Keratinocyte (primary cell): ENCODE measurements around the gene LAMA3. TPM values are rescaled to one million over a fixed set of nuclear protein-coding genes. Genes with fewer than 3 reads are reported as not detected.

Experiments used
- DNase-seq: peaks from one replicate; pipeline ENCODE4 v3.0.0-alpha.2; 2011; ENCODE audit warnings: low read depth, missing footprints, low spot score
- FAIRE-seq: peaks from 2 replicates; lab custom pipeline; 2011; peaks lifted over from hg19 to GRCh38; lab: Jason Lieb, UNC
- H2AFZ ChIP-seq: 2 replicates; pipeline ENCODE4 v1.6.0; 2012; ENCODE audit warnings: low read length, control low read depth, inconsistent platforms; ENCODE audit not compliant: control insufficient read depth
- H3K27ac ChIP-seq: 2 replicates; pipeline ENCODE4 v1.5.1; 2011; ENCODE audit warnings: low read length; ENCODE audit not compliant: control insufficient read depth, insufficient read depth
- H3K27me3 ChIP-seq: 3 replicates; pipeline ENCODE4 v1.6.0; 2011; ENCODE audit warnings: low read length; ENCODE audit not compliant: control insufficient read depth, insufficient read depth; ENCODE audit errors: extremely low read depth
- H3K36me3 ChIP-seq, 2 experiments: 2 replicates in 1 of 2; 3 replicates in 1 of 2; pipeline ENCODE4 v1.5.1; 2011; ENCODE audit warnings: low read length in 2 of 2, mild to moderate bottlenecking in 1 of 2; ENCODE audit not compliant: control insufficient read depth in 2 of 2, insufficient read depth in 2 of 2; ENCODE audit errors: extremely low read depth in 1 of 2
- H3K4me1 ChIP-seq: 3 replicates; pipeline ENCODE4 v1.5.1; 2011; ENCODE audit warnings: low read length; ENCODE audit not compliant: control insufficient read depth, insufficient read depth; ENCODE audit errors: extremely low read depth
- H3K4me2 ChIP-seq: 3 replicates; pipeline ENCODE4 v1.6.0; 2011; ENCODE audit warnings: low read depth, low read length; ENCODE audit not compliant: control insufficient read depth, insufficient read depth; ENCODE audit errors: extremely low read depth
- H3K4me3 ChIP-seq, 3 experiments: fragments of 200-600 bp in 1 of 3; sonication (generic) in 1 of 3; 2 replicates in 2 of 3; 3 replicates in 1 of 3; pipeline ENCODE4 v1.5.1; 2011 to 2016; ENCODE audit warnings: low read length in 3 of 3, mild to moderate bottlenecking in 3 of 3, control low read depth in 2 of 3, inconsistent platforms in 1 of 3, low read depth in 1 of 3, mixed read lengths in 1 of 3, mixed run types in 1 of 3, moderate library complexity in 1 of 3; ENCODE audit not compliant: control insufficient read depth in 2 of 3, insufficient read depth in 2 of 3; ENCODE audit errors: extremely low read depth in 1 of 3
- H3K79me2 ChIP-seq: 2 replicates; pipeline ENCODE4 v1.6.0; 2012; ENCODE audit warnings: low read length; ENCODE audit not compliant: control insufficient read depth, insufficient read depth
- H3K9ac ChIP-seq: 3 replicates; pipeline ENCODE4 v1.6.0; 2011; ENCODE audit warnings: low read length; ENCODE audit not compliant: control insufficient read depth, insufficient read depth; ENCODE audit errors: extremely low read depth
- H3K9me1 ChIP-seq: 3 replicates; pipeline ENCODE4 v1.6.0; 2011; ENCODE audit warnings: low read length; ENCODE audit not compliant: control insufficient read depth, insufficient read depth; ENCODE audit errors: extremely low read depth
- H3K9me3 ChIP-seq: 2 replicates; pipeline ENCODE4 v1.5.1; 2012; ENCODE audit warnings: low read depth, low read length; ENCODE audit not compliant: control insufficient read depth
- H4K20me1 ChIP-seq: 3 replicates; pipeline ENCODE4 v1.6.0; 2011; ENCODE audit warnings: low read length; ENCODE audit not compliant: control insufficient read depth, insufficient read depth; ENCODE audit errors: extremely low read depth
- CTCF ChIP-seq, 3 experiments: IDR thresholded peaks in 1 of 3; conservative IDR thresholded peaks in 1 of 3; optimal IDR thresholded peaks in 1 of 3; 2 replicates in 2 of 3; 3 replicates in 1 of 3; pipeline versions ENCODE3 to v1.5.1; 2011; ENCODE audit warnings: low read length in 3 of 3, mild to moderate bottlenecking in 3 of 3, moderate library complexity in 2 of 3, control low read depth in 1 of 3, inconsistent platforms in 1 of 3; ENCODE audit not compliant: insufficient read depth in 2 of 3; ENCODE audit errors: extremely low read depth in 1 of 3
- EZH2 ChIP-seq: IDR thresholded peaks from one replicate; pipeline ENCODE4 v1.6.1; 2012; ENCODE audit warnings: inconsistent platforms, mild to moderate bottlenecking, low read length, moderate library complexity
- dilution Hi-C: fragments of 300-500 bp; cut with MboI; formaldehyde crosslinking; loops from one replicate; pipeline ENCODE4 v1.7.0; 2020; ENCODE audit warnings: low sequenced_read_pairs; ENCODE audit not compliant: extremely low pct_ligation_motif_present
- polyA plus RNA-seq, 5 experiments: library from polyadenylated mRNA; depleted of rRNA in 3 of 5; stranded (reverse) in 3 of 5; stranded (forward) in 1 of 5; unstranded in 1 of 5; fragments of >200 nt; gene quantifications; 1 replicate in 1 of 5; 2 replicates in 3 of 5; 3 replicates in 1 of 5; pipeline versions ENCODE4 v1.2.1 to v1.2.3, GENCODE V29; 2011 to 2012; ENCODE audit warnings: missing spikeins in 2 of 5, low read depth in 1 of 5, low replicate concordance in 1 of 5

The LAMA3 gene
- polyA plus RNA-seq, 1 donor (not counting 4 experiments of a cell fraction or from before 2014, with no cell fraction given), result 1,944 TPM

GRCh38 chr18:23641143-23641720, 48.0 kb upstream of the LAMA3 start:
- Histone ChIP-seq H3K27me3 (no peaks in the 10 kb centered on the region), H3K4me3 (no peak overlapping the region), H3K4me1 (no peaks in the 10 kb centered on the region), H3K9me1 (no peaks in the 10 kb centered on the region), H4K20me1 (no peaks in the 10 kb centered on the region), H3K79me2 (no peaks in the 10 kb centered on the region), H3K36me3 (no peaks in the 10 kb centered on the region), H3K9me3 (no peaks in the 10 kb centered on the region), H3K9ac (no peak overlapping the region), H3K4me2 (no peak overlapping the region), H2AFZ (no peak overlapping the region), H3K27ac (no peak overlapping the region)
- DNase-seq (no peak), FAIRE-seq (no peak)
- dilution Hi-C loops, result no loop called here
- TF ChIP-seq EZH2, result no peak
- TF ChIP-seq CTCF (optimal IDR thresholded peaks at IDR 0.05 in 1 of 3, IDR thresholded peaks at IDR 0.05 in 1 of 3, conservative IDR thresholded peaks at IDR 0.05 in 1 of 3; ENCODE audit: extremely low read depth in 1 of 3, insufficient read depth in 2 of 3, low read length in 3 of 3), result no peak

GRCh38 chr18:23641937-23642666, 47.2 kb upstream of the LAMA3 start:
- Histone ChIP-seq H3K36me3 (no peaks in the 10 kb centered on the region), H3K27me3 (no peaks in the 10 kb centered on the region), H3K79me2 (no peaks in the 10 kb centered on the region), H3K9me3 (no peaks in the 10 kb centered on the region), H3K4me3 (no peak overlapping the region), H3K4me2 (no peak overlapping the region), H3K27ac (no peak overlapping the region), H3K9ac (no peak overlapping the region), H2AFZ (no peak overlapping the region), H4K20me1 (no peaks in the 10 kb centered on the region), H3K9me1 (no peaks in the 10 kb centered on the region), H3K4me1 (no peaks in the 10 kb centered on the region)
- TF ChIP-seq CTCF (optimal IDR thresholded peaks at IDR 0.05 in 1 of 3, IDR thresholded peaks at IDR 0.05 in 1 of 3, conservative IDR thresholded peaks at IDR 0.05 in 1 of 3; ENCODE audit: extremely low read depth in 1 of 3, insufficient read depth in 2 of 3, low read length in 3 of 3) (no peak), EZH2 (no peak)
- DNase-seq (no peak), FAIRE-seq (no peak)
- dilution Hi-C loops, result no loop called here
